HG02973 (cell line): ENCODE results near the gene XPO6.
"Not testable (repeated sequence)": the region's sequence is repeated elsewhere in the genome, so short reads cannot be mapped to it uniquely, and the experiment has no call there.

Experiments
- ATAC-seq: cut with Tn5 transposase; IDR thresholded peaks from one replicate; pipeline ENCODE4 v1.9.1; 2021; ENCODE audit warnings: moderate library complexity; ENCODE audit not compliant: unreplicated experiment

Gene XPO6

GRCh38 chr16:28211758-28212531 is at the start of gene XPO6:
TSS of gene XPO6 (minus strand) at chr16:28211965. CDS start at chr16:28211368, 597 bp downstream.
- peak; percentile 76 for ATAC-seq

GRCh38 chr16:28260193-28260592 is 48.4 kb upstream of the XPO6 start:
- ATAC-seq = no peak

- ATAC-seq = no peak
Measured at GRCh38 chr16:28259781-28260150, 48.0 kb upstream of the XPO6 start.

- no peak for ATAC-seq
Measured at GRCh38 chr16:28259091-28259780, 47.5 kb upstream of the XPO6 start.

GRCh38 chr16:28258567-28258966 is 46.8 kb upstream of the XPO6 start:
- no peak for ATAC-seq

- ATAC-seq = no peak
Measured at GRCh38 chr16:28257256-28257655, 45.5 kb upstream of the XPO6 start.

- no peak for ATAC-seq
Measured at GRCh38 chr16:28255838-28256237, 44.1 kb upstream of the XPO6 start.

- ATAC-seq = no peak
Measured at GRCh38 chr16:28254158-28254557, 42.4 kb upstream of the XPO6 start.

GRCh38 chr16:28250999-28251398 is 39.2 kb upstream of the XPO6 start:
- no peak for ATAC-seq

- ATAC-seq = not testable (repeated sequence)
Measured at GRCh38 chr16:28249483-28249882, 37.7 kb upstream of the XPO6 start.

GRCh38 chr16:28241924-28242323 is 30.2 kb upstream of the XPO6 start:
- ATAC-seq = no peak

- no peak for ATAC-seq
Measured at GRCh38 chr16:28237754-28238357, 26.1 kb upstream of the XPO6 start.

- ATAC-seq = no peak
Measured at GRCh38 chr16:28231763-28232162, 20.0 kb upstream of the XPO6 start.

GRCh38 chr16:28223909-28224308 is 12.1 kb upstream of the XPO6 start:
- ATAC-seq = not testable (repeated sequence)

- not testable (repeated sequence) for ATAC-seq
Measured at GRCh38 chr16:28219777-28220176, 8.0 kb upstream of the XPO6 start.

GRCh38 chr16:28219282-28219681 is 7.5 kb upstream of the XPO6 start:
- ATAC-seq = no peak

GRCh38 chr16:28218109-28218508 is 6.3 kb upstream of the XPO6 start:
- no peak for ATAC-seq

GRCh38 chr16:28217326-28217725 is 5.6 kb upstream of the XPO6 start:
- ATAC-seq = no peak

GRCh38 chr16:28213396-28213795 is 1.6 kb upstream of the XPO6 start:
- ATAC-seq = no peak

GRCh38 chr16:28212532-28212873 is 738 bp upstream of the XPO6 start:
- ATAC-seq = no peak

GRCh38 chr16:28210979-28211588 is 681 bp downstream of the XPO6 start:
- ATAC-seq = peak; percentile 32

GRCh38 chr16:28210264-28210663 is 1.5 kb downstream of the XPO6 start:
- ATAC-seq = no peak
